ENCODE data around the gene TMEM125. TPM values are rescaled to one million over a fixed set of nuclear protein-coding genes. Genes with fewer than 3 reads are reported as not detected.

Gene TMEM125
- total and polyA plus RNA-seq, 10 of the 15 experiments (the other 5 are each of a cell fraction or from before 2014, with no cell fraction given), result 0.28 TPM; not detected in 9

GRCh38 chr1:43285269-43285990 is 15.6 kb downstream of the TMEM125 start, which contains the start of gene C1orf210:
TSS of gene C1orf210 (minus strand) at chr1:43285581. CDS start at chr1:43283270, 2,311 bp downstream.
- intact Hi-C loops (cut with micrococcal nuclease; ENCODE audit: unreplicated experiment) (no loop called here), in situ Hi-C loops (cut with MboI) (no loop called here)
- SMC1A ChIA-PET (ENCODE audit: uncharacterized antibody, unreplicated experiment), result interaction anchor here (0.9 kb wide), 1 partner anchor 18 kb away, joined by 3 read pairs; no protein-coding TSS in a partner anchor
- H2AFZ ChIP-seq (ENCODE audit: control insufficient read depth, low read depth, low read length), result no peak within 1 kb of the TSS
- FAIRE-seq (no peak), ATAC-seq (no peak), DNase-seq (ENCODE audit: low read depth, low spot score) (no peak)
- H3K9ac ChIP-seq (ENCODE audit: control insufficient read depth, insufficient read depth, low read length), result no peak within 1 kb of the TSS
- WGBS (ENCODE audit: insufficient coverage, insufficient replicate concordance, low lambda C conversion rate, missing lambda C conversion rate), result 60% methylated on average over 19 of the region's 19 CpGs
- BruUV-seq (replicated peaks), result no TSS peak
- H3K27ac ChIP-seq (ENCODE audit: control insufficient read depth, insufficient read depth), result no peak within 1 kb of the TSS
- H3K9me3 ChIP-seq (replicated peaks; ENCODE audit: control insufficient read depth, insufficient read depth, low read length), result no peaks in the 10 kb centered on the region
- no peaks in the 10 kb centered on the region for H3K36me3 ChIP-seq (ENCODE audit: control insufficient read depth in 2 of 2, insufficient read depth in 2 of 2, low read length in 1 of 2)
- H3K4me2 ChIP-seq (ENCODE audit: control insufficient read depth, insufficient read depth), result no peak within 1 kb of the TSS
- no peaks in the 10 kb centered on the region for H3K79me2 ChIP-seq (ENCODE audit: control insufficient read depth, insufficient read depth, low read length)
- RAD21 ChIA-PET (ENCODE audit: unreplicated experiment), result interaction anchor here (1.3 kb wide), 1 partner anchor 10 kb away, joined by 4 read pairs; no protein-coding TSS in a partner anchor
- no peaks in the 10 kb centered on the region; a peak in 2 of 4 replicates for H3K27me3 ChIP-seq (replicated peaks in 1 of 2; ENCODE audit: control insufficient read depth in 2 of 2, insufficient read depth in 2 of 2, low read length in 1 of 2)
- TF ChIP-seq TARDBP (IDR thresholded peaks at IDR 0.05; ENCODE audit: borderline replicate concordance) (no peak), BRCA1 (IDR thresholded peaks at IDR 0.05; ENCODE audit: low read depth, low read length) (no peak), MTA3 (IDR thresholded peaks at IDR 0.05; ENCODE audit: borderline replicate concordance, low read length) (no peak), FOXM1 (IDR thresholded peaks at IDR 0.05; ENCODE audit: low read depth, low read length) (no peak), BHLHE40 (IDR thresholded peaks at IDR 0.05; ENCODE audit: borderline replicate concordance in 1 of 2, low read depth in 2 of 2, low read length in 1 of 2) (no peak), NBN (IDR thresholded peaks at IDR 0.05) (no peak), TCF3 (IDR thresholded peaks at IDR 0.05; ENCODE audit: borderline replicate concordance, insufficient read depth, low read depth, low read length) (no peak), E4F1 (IDR thresholded peaks at IDR 0.05; ENCODE audit: borderline replicate concordance, partially characterized antibody) (no peak), EGR1 (IDR thresholded peaks at IDR 0.05; ENCODE audit: borderline replicate concordance in 1 of 2, low read depth in 2 of 2, low read length in 2 of 2) (no peak), BCL11A (IDR thresholded peaks at IDR 0.05; ENCODE audit: low read depth, low read length) (no peak), WRNIP1 (IDR thresholded peaks at IDR 0.05; ENCODE audit: borderline replicate concordance, low read depth, low read length) (no peak), KAT2A (conservative IDR thresholded peaks at IDR 0.05; ENCODE audit: control insufficient read depth, low read depth, low read length) (no peak)
- POLR2A ChIA-PET, result interaction anchor here (1.6 kb wide), 1 partner anchor 9 kb away, joined by 4 read pairs; no protein-coding TSS in a partner anchor
- H4K20me1 ChIP-seq (ENCODE audit: control insufficient read depth, insufficient read depth), result no peaks in the 10 kb centered on the region
- CTCF ChIA-PET, result interaction anchor here (1.1 kb wide), 1 partner anchor 9 kb away, joined by 5 read pairs; no protein-coding TSS in a partner anchor
- H3K4me3 ChIP-seq, result no peak within 1 kb of the TSS
- no peaks in the 10 kb centered on the region for H3K4me1 ChIP-seq (ENCODE audit: control insufficient read depth, insufficient read depth, low read length)

Measured in GM12878 (cell line).